Measurements from ENCODE around the gene PRKCG. TPM values are rescaled to one million over a fixed set of nuclear protein-coding genes. Genes with fewer than 3 reads are reported as not detected.

The PRKCG gene
- total RNA-seq, 1 donor from 2014 or later: 0.51 TPM

DNA sequence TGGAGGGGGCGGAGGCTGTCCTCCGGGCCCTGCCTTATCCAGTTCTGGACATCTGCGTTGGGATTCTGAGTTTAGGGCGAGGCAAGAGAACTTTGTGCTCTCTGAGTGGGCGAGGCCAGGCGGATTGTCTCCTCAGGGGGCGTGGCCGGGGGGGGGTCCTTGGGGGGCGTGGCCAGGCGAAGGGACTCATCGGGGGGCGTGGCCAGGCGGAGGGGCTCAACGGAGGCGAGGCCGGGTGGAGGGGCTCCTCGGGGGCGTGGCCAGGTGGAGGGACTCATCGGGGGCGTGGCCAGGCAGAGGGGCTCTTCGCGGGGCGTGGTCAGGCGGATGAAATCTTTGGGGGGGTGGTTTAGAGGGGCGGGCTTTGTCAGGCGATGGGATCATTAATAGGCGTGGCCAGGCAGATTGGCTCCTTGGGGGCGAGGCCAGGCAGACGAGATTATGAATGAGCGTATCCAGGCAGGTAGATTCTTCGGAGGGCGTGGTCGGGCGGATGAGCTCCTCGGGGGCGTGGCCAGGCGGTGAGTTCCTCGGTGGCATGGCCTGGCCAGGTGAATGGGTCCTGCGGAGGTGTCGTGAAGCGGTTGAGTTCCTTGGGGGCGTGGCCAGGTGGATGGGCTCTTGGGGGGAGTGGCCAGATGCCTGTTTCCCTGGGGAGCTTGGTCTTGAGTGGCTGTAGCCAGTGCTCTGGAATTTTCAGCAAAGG lies 16.8 kb downstream of the PRKCG start:
- H3K4me1 ChIP-seq: peaks cover 6% of the 10 kb centered on the region
- Mint-ChIP-seq H3K4me3 (peak overlapping the region; percentile 68), H3K27me3 (ENCODE audit: insufficient read depth, low read depth) (peaks cover 21% of the 10 kb centered on the region), H3K27ac (no peak overlapping the region), H3K36me3 (peaks cover 11% of the 10 kb centered on the region), H3K9me3 (no peaks in the 10 kb centered on the region), H3K4me1 (peaks cover 18% of the 10 kb centered on the region)
- peak overlapping the region; percentile 76 for H3K4me2 ChIP-seq
- H3K36me3 ChIP-seq: no peaks in the 10 kb centered on the region
- peak; percentile 98 for DNase-seq (ENCODE audit: low spot score)
- H3K9me3 ChIP-seq (ENCODE audit: low read depth): no peaks in the 10 kb centered on the region
- peaks cover 20% of the 10 kb centered on the region for H3K27me3 ChIP-seq
- peak overlapping the region; percentile 47 for H3K4me3 ChIP-seq
- H3K27ac ChIP-seq: no peak overlapping the region
- TF ChIP-seq EZH2phosphoT487 (IDR thresholded peaks at IDR 0.05): no peak
- TF ChIP-seq, protein P1, sequence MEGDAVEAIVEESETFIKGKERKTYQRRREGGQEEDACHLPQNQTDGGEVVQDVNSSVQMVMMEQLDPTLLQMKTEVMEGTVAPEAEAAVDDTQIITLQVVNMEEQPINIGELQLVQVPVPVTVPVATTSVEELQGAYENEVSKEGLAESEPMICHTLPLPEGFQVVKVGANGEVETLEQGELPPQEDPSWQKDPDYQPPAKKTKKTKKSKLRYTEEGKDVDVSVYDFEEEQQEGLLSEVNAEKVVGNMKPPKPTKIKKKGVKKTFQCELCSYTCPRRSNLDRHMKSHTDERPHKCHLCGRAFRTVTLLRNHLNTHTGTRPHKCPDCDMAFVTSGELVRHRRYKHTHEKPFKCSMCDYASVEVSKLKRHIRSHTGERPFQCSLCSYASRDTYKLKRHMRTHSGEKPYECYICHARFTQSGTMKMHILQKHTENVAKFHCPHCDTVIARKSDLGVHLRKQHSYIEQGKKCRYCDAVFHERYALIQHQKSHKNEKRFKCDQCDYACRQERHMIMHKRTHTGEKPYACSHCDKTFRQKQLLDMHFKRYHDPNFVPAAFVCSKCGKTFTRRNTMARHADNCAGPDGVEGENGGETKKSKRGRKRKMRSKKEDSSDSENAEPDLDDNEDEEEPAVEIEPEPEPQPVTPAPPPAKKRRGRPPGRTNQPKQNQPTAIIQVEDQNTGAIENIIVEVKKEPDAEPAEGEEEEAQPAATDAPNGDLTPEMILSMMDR (IDR thresholded peaks at IDR 0.05): no peak
- no peak for TF ChIP-seq EZH2 (IDR thresholded peaks at IDR 0.05)
- H3K9ac ChIP-seq: no peak overlapping the region
- no peaks in the 10 kb centered on the region for H3K79me2 ChIP-seq (ENCODE audit: low read depth)
- H4K20me1 ChIP-seq (ENCODE audit: low read depth): peaks cover 29% of the 10 kb centered on the region
- peak overlapping the region; percentile 15 for H2AFZ ChIP-seq (replicated peaks)
- peaks cover 31% of the 10 kb centered on the region for H3F3A ChIP-seq (ENCODE audit: low read depth)

DNA sequence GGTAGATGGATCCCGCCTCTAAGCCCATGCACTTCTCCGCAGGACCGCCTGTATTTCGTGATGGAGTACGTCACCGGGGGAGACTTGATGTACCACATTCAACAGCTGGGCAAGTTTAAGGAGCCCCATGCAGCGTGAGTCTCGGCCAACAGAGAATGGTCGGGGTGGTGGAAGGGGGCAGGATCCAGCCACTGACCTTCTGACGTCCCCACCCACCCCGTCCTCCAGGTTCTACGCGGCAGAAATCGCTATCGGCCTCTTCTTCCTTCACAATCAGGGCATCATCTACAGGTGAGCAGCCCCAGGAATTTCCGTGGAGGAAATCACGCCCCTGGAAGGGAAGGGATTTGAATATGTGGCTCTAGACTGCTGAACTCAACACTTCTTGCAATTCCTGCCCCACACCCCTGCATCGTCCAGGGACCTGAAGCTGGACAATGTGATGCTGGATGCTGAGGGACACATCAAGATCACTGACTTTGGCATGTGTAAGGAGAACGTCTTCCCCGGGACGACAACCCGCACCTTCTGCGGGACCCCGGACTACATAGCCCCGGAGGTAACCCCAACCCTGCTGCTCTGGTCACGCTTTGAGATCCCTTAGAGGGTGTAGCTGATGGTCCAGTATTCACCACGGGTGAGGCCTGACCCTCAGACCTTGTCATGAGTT lies 18.3 kb downstream of the PRKCG start:
- Mint-ChIP-seq H3K27me3 (ENCODE audit: insufficient read depth, low read depth) (peaks cover 24% of the 10 kb centered on the region), H3K4me3 (no peak overlapping the region), H3K4me1 (peaks cover 18% of the 10 kb centered on the region)

DNA sequence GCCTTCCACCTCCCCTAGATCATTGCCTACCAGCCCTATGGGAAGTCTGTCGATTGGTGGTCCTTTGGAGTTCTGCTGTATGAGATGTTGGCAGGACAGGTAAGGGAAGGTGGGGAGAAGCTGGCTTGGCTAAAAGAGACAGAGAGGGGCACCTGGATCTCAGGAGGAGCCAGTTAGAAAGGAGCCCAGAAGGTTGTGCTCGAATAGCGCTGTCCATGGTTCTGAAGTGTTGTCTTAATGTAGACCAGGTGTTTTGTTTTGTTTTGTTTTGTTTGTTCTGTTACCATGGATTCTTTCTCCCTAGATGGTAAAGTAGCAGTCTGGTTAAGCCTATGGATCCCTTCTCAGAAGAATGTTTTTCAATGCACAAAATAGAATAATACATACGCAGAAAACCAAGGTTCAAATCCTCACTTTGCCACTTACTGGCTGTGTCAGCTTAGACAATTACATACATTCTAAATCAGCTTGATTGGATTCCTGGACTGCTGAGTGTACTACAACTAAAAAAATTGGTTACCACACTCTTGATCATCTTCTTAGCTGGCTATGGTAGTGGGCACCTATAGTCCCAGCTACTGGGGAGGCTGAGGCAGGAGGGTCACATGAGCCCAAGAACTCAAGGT lies 21.2 kb downstream of the PRKCG start:
- Histone ChIP-seq H3K4me3 (no peak overlapping the region), H3K27me3 (peaks cover 50% of the 10 kb centered on the region), H3K4me2 (no peak overlapping the region), H2AFZ (replicated peaks) (no peak overlapping the region), H3K79me2 (ENCODE audit: low read depth) (no peaks in the 10 kb centered on the region), H3K36me3 (no peaks in the 10 kb centered on the region), H3F3A (ENCODE audit: low read depth) (peaks cover 18% of the 10 kb centered on the region), H3K27ac (no peak overlapping the region), H3K4me1 (no peaks in the 10 kb centered on the region), H3K9ac (no peak overlapping the region), H3K9me3 (ENCODE audit: low read depth) (no peaks in the 10 kb centered on the region), H4K20me1 (ENCODE audit: low read depth) (peaks cover 27% of the 10 kb centered on the region)
- Mint-ChIP-seq H3K36me3 (peaks cover 11% of the 10 kb centered on the region), H3K27ac (no peak overlapping the region), H3K4me3 (peak overlapping the region; percentile 59), H3K9me3 (no peaks in the 10 kb centered on the region), H3K4me1 (peaks cover 28% of the 10 kb centered on the region), H3K27me3 (ENCODE audit: insufficient read depth, low read depth) (peaks cover 25% of the 10 kb centered on the region)
- DNase-seq (ENCODE audit: low spot score): peak; percentile 92
- no peak for TF ChIP-seq EZH2 (IDR thresholded peaks at IDR 0.05)
- no peak for TF ChIP-seq EZH2phosphoT487 (IDR thresholded peaks at IDR 0.05)
- TF ChIP-seq, protein P1 (IDR thresholded peaks at IDR 0.05): no peak

More for the DNA sequence above, 18.3 kb downstream of the PRKCG start:
- H3K36me3 ChIP-seq: no peaks in the 10 kb centered on the region
- Mint-ChIP-seq H3K36me3 (peaks cover 11% of the 10 kb centered on the region), H3K27ac (no peak overlapping the region), H3K9me3 (no peaks in the 10 kb centered on the region)
- peaks cover 31% of the 10 kb centered on the region for H4K20me1 ChIP-seq (ENCODE audit: low read depth)
- peaks cover 36% of the 10 kb centered on the region for H3K27me3 ChIP-seq
- H3F3A ChIP-seq (ENCODE audit: low read depth): peaks cover 31% of the 10 kb centered on the region
- no peak overlapping the region for H3K4me2 ChIP-seq
- H3K4me1 ChIP-seq: peaks cover 6% of the 10 kb centered on the region
- no peak overlapping the region for H3K4me3 ChIP-seq
- no peaks in the 10 kb centered on the region for H3K9me3 ChIP-seq (ENCODE audit: low read depth)
- no peak overlapping the region for H3K9ac ChIP-seq
- TF ChIP-seq EZH2phosphoT487 (IDR thresholded peaks at IDR 0.05): no peak
- TF ChIP-seq, protein P1 (IDR thresholded peaks at IDR 0.05): no peak
- no peak for TF ChIP-seq EZH2 (IDR thresholded peaks at IDR 0.05)
- no peak overlapping the region for H2AFZ ChIP-seq (replicated peaks)
- no peak overlapping the region for H3K27ac ChIP-seq
- H3K79me2 ChIP-seq (ENCODE audit: low read depth): no peaks in the 10 kb centered on the region
- DNase-seq (ENCODE audit: low spot score): no peak
